ENCODE results near the gene ACAN. TPM values are rescaled to one million over a fixed set of nuclear protein-coding genes. Genes with fewer than 3 reads are reported as not detected.

Gene ACAN
- total and polyA plus RNA-seq, 8 donors = 0.04 to 5.7 (median 0.22) TPM; not detected in 1

DNA sequence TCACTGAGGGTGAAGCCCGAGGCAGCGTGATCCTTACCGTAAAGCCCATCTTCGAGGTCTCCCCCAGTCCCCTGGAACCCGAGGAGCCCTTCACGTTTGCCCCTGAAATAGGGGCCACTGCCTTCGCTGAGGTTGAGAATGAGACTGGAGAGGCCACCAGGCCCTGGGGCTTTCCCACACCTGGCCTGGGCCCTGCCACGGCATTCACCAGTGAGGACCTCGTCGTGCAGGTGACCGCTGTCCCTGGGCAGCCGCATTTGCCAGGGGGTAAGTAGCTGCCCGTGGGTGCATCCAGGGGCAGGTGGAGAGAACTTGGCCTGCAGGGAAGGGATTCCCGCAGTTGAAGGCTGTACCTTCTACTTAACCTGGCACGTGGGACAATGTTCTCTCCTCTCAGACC, 42.4 kb downstream of the ACAN start:
- Histone ChIP-seq H3K27me3 (no peaks in the 10 kb centered on the region), H3K27ac (no peak overlapping the region), H3K4me3 (no peak overlapping the region), H3K4me1 (no peaks in the 10 kb centered on the region), H3K36me3 (no peaks in the 10 kb centered on the region), H3K9me3 (no peaks in the 10 kb centered on the region)
- FAIRE-seq = no peak
- intact Hi-C loops (cut with DNase I) = no loop called here
- no peak for ATAC-seq
- no peak for DNase-seq
- no peak for TF ChIP-seq CTCF (IDR thresholded peaks at IDR 0.05)
- 67 to 86% methylated on average over 15 of the region's 15 CpGs for WGBS, 2 donors

- no peak for TF ChIP-seq CTCF (IDR thresholded peaks at IDR 0.05)
- Histone ChIP-seq H3K9me3 (no peaks in the 10 kb centered on the region), H3K36me3 (no peaks in the 10 kb centered on the region), H3K4me3 (no peak overlapping the region), H3K27me3 (no peaks in the 10 kb centered on the region), H3K4me1 (no peaks in the 10 kb centered on the region), H3K27ac (no peak overlapping the region)
- 69 to 78% methylated on average over 20 of the region's 20 CpGs for WGBS, 2 donors
- FAIRE-seq = no peak
- no peak for DNase-seq
- intact Hi-C loops (cut with DNase I) = no loop called here
- ATAC-seq = no peak
These were observed 43.9 kb downstream of the ACAN start for GRCh38 chr15:88847144-88847543.

DNA sequence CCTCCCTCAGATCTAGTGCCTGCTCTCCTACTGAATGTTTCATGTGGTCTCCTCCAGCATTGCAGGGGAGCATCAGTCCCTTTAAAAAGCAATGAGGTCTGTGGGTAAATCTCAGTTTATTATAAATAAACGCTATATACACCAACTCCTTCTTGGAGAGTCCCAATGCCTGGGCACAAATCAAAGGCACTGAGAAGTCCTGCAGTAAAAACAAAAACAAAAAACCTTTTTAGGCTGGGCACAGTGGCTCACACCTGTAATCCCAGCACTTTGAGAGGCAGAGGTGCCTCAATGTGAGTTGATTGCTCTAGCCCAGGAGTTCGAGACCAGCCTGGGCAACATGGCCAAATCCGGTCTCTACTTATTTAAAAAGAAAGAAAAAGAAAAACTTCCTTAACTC, 45.0 kb downstream of the ACAN start:
- DNase-seq = no peak
- no peaks in the 10 kb centered on the region for H3K36me3 ChIP-seq
- no peak overlapping the region for H3K4me3 ChIP-seq
- no peak for ATAC-seq
- H3K27me3 ChIP-seq = no peaks in the 10 kb centered on the region
- FAIRE-seq = no peak
- H3K4me1 ChIP-seq = no peaks in the 10 kb centered on the region
- no peak for TF ChIP-seq CTCF (IDR thresholded peaks at IDR 0.05)
- WGBS, 2 donors = 73 to 86% methylated on average over 3 of the region's 3 CpGs
- H3K27ac ChIP-seq = no peak overlapping the region
- no peaks in the 10 kb centered on the region for H3K9me3 ChIP-seq
- intact Hi-C loops (cut with DNase I) = no loop called here

DNA sequence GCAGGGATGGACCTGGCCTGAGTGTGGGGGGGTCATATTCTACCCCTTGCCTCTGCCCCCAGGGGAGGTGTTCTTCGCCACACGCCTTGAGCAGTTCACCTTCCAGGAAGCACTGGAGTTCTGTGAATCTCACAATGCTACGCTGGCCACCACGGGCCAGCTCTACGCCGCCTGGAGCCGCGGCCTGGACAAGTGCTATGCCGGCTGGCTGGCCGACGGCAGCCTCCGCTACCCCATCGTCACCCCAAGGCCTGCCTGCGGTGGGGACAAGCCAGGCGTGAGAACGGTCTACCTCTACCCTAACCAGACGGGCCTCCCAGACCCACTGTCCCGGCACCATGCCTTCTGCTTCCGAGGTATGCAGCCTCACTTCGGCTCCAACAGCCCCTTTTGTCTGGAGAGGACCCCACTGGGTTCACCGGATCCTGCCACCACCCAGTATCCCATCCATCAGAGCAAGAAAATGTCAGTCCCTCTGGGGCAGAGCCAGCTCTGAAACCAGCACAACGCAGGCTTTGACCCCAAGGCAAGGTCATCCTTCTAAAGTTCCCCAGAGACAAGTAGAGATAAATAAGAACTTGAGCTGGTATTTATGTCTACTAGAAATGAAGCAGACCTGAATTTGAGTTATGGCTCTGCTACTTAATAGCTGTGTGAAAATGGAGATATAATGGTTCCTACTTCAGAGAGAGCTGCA, 46.3 kb downstream of the ACAN start:
- 79 to 80% methylated on average over 22 of the region's 22 CpGs for WGBS, 2 donors
- no peaks in the 10 kb centered on the region for H3K36me3 ChIP-seq
- no peaks in the 10 kb centered on the region for H3K4me1 ChIP-seq
- DNase-seq (no peak), FAIRE-seq (no peak), ATAC-seq (no peak)
- H3K4me3 ChIP-seq = no peak overlapping the region
- H3K27ac ChIP-seq = no peak overlapping the region
- intact Hi-C loops (cut with DNase I) = no loop called here
- H3K9me3 ChIP-seq = no peaks in the 10 kb centered on the region
- no peak for TF ChIP-seq CTCF (IDR thresholded peaks at IDR 0.05)
- no peaks in the 10 kb centered on the region for H3K27me3 ChIP-seq

GRCh38 chr15:88852476-88852875, 49.2 kb downstream of the ACAN start:
- Histone ChIP-seq H3K27ac (no peak overlapping the region), H3K36me3 (no peaks in the 10 kb centered on the region), H3K9me3 (no peaks in the 10 kb centered on the region), H3K4me1 (no peaks in the 10 kb centered on the region), H3K27me3 (no peaks in the 10 kb centered on the region), H3K4me3 (no peak overlapping the region)
- FAIRE-seq (no peak), ATAC-seq (no peak), DNase-seq (no peak)
- intact Hi-C loops (cut with DNase I) = no loop called here
- TF ChIP-seq CTCF (IDR thresholded peaks at IDR 0.05) = no peak
